Stimulated activated CD8-positive, alpha-beta memory T cell treated with anti-CD3 and anti-CD28 coated beads, Interleukin-12 subunit alpha, Interleukin-12 subunit beta, amount 100 ng/mL, for 24 hours (primary cell): ENCODE data around the gene DST.

ENCODE experiments used
- DNase-seq: peaks from one replicate; pipeline ENCODE4 v3.0.0-alpha.2; 2020; ENCODE audit errors: extremely low read depth

DST gene

DNA sequence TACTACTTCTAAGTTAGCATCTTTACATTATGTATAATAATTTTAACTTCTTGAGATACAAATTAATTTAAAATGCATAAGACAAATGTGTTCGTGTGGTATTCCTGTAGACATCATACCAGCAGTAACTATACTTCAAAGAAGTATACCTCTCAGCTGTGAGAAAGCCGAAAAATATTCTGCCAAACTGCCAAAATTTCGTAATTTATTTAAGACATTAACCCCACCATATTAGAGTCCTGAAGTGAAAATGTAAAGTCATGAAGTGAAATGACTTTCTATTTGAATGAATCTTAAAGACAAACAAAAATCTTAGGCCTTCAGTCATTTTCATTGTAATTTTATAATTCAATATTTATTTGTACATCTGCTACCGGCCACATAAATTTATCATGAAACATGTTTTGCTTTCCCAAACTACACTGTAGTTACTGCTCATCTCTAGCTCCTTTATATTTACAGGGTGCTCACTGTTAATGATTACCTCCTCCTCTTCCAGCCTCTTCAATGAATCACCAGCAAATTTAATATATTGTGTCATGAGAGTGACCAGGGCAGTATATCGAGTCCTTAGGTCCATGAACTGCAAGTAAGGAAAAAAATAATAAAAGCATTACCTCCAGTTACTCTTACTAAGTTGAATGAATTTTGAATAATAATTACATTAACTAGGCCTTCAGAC, 18.5 kb downstream of the DST start:
- no peak for DNase-seq

DNA sequence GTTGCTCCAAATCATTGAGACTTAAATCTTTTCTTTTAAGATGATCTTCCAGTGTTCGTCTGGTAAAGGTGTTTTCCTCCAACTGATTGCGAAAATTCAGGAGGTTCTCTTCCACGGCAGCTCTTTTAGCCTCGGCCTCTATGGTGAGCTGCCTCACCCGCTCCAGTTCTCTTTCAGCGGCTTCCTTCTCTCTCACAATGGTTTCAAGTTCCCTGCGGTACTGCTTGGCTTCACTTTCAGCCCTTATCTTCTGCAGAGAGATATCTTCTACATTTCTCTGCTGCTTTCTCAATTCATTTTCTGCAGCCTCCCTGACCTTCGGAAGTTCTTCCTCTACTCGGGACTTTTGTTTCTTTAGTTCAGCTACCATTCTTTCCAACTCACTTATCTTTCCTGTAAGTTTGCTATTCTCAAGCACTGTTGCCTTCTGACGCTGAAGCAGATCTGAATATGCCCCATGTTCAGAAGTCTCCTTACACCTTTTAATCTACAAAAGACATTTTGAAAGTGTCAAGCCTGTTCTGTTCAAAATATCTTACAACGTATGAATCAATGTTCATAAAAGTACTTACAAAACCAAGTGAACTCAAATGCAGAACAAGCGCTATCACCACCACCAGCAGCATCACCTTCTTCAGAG, 22.3 kb downstream of the DST start:
- no peak for DNase-seq

DNA sequence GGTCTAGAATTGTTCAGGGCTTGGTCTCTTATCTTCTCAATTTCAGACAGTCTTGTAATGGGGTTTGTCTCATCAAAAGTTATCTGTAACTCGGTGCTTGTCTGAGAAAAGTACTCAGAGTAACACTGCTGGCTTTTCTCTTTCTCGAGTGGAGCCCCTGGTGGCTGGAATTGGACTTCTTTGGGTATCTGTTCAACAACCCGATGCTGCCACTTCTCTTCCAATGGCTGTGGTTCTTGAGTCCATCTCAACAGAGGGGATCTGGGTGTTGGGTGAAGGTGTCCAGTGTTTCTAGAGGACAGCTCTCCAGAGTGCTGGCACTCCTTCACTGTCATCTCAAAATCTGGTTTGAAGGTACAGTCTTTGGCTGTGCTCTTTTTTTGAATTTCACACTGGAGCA, 24.6 kb downstream of the DST start:
- no peak for DNase-seq

DNA sequence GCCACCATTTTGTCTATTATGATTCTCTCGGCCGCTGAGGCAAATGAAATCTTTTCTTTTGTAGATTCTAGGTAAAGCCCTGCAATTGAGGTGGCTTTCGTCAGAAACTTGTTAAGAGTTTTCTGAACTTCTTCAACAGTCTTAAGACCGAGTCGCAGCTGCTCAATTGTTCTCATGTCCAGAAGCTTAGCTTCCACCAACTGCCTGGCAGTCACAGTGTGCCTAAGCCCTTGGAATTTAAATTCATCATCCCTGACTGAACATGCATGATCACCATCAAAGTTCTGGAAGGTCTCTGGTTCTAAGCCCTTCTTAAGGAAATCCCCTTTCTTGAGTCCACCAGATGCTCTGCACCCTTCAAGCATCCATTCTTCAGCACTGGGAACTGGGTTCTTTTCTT, 25.7 kb downstream of the DST start:
- no peak for DNase-seq

DNA sequence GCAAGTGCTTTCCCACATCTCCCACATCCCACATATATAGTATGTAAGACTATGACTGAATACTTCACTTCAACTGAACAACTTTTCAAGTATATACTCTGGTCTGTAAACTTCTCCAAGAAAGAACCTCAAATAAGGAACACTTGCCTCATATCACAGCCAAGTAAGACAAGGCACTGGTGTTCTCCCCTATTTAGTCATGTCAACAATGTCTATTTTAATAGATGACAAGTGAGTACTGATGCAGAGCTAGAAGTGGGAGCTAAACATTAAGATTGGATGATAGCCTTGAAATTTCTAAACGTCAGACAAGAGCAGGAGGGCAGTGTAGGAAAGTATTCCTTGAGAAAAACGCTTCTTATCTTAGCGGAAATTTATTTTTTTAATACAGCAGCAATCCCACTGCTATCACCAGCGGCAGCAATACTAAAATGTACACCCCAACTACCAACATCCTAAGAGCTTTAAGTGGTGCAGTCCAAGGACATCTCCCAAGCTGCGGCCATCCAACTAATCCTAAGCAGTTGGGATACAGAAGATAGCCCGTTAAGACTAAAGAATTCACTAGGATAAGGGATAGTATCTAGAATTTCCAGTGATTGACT, 29.3 kb downstream of the DST start:
- DNase-seq, result no peak

DNA sequence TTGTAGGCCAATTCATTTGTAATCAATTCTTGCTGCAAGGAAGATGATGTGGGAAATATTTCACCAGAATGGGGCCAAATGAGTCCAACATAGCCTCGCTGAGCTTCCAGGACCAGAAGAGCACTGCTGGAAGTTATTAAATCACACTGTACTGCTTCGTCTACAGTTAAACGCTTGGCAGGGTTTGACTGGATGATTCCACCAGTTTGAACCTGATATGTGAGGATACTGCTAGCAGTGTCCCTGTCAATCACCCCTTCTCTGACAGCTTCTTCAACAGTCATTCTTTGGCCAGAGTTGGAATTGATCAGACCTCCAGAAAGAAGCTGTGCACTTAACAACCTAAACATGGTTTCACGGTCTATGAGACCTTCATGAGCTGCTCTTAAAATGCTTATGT, 34.4 kb downstream of the DST start:
- DNase-seq, result no peak

DNA sequence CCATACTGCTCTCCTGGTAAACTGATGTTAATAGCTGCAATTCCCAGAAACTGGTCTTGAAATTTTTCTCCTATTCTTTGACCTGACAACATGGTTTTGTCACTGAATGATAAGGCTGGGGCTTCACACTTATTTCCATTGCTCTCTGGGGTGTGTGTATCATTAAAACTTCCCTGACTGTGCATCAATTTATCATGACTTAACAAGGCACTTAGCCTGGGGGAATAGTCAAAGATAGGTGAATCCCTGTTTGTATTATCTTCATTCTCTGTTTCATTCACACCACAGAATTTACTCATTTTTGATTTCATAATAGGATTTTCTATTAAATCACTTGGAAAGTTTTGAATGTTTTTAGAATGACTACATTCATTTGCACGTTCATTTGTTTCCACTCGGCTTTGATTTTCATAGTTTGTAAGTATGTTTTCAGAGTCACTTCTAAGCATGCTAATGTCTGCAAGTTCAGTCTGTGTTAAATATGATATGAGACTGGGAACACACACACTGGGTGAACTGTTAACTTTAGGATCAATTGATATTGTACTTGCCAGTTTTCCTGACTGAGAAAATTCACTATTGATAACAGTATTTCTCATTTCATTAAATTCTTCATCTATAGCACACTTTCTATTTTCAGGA, 35.5 kb downstream of the DST start:
- no peak for DNase-seq

DNA sequence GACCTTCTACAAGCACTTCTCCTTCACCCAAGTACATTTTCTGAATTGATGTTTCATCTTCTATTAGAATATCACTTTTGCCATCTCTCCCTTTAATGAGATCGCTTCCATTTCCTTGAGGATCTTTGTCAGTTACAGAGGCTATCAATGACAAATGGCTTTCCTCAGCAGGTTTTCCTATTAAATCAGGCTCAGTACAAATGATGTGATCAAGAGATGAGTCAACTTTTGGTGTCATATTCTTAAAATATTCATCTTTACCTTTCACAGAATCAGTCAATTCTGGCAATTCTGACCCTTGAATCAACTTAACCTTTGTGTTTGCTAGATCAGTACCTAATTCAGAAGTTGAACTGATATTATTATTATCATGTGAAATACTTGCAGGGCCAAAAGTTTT, 37.3 kb downstream of the DST start:
- no peak for DNase-seq

DNA sequence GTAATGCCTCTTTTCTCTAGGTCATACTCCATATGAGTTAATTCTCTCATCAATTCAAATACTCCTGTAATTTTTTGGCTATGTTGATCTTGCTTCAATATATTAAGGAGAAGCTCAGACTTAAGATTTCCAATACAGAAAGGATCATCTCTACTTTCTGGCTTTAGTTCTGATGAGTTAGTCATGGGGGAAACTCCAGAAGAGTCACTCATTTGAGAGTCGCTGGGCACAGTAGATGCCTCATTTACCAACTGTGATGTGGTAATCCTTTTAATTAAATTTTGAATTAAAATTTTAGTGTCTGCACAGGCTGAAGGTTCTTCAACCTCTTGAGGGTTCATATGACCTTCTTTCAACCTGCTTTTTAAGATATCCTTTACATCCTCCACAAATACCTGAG, 38.5 kb downstream of the DST start:
- DNase-seq, result no peak

DNA sequence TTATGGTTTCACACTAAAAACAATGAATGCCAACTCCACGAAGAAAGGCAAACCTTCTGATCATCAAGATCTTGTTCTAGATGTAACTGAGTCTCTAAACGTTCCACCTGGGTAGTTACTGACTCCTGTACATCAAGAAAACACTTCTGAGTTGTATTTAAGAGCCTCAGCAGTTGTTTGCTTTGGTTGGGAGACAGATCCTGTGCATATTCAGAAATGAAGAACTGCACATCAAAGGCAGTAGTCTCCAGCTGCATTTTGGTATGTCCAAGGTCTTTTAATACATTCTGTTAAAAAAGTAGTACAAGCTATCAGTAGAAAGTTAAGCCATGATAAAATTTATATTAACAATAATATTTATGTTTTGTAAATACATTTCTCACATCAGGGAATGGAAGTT, 41.3 kb downstream of the DST start:
- no peak for DNase-seq

DNA sequence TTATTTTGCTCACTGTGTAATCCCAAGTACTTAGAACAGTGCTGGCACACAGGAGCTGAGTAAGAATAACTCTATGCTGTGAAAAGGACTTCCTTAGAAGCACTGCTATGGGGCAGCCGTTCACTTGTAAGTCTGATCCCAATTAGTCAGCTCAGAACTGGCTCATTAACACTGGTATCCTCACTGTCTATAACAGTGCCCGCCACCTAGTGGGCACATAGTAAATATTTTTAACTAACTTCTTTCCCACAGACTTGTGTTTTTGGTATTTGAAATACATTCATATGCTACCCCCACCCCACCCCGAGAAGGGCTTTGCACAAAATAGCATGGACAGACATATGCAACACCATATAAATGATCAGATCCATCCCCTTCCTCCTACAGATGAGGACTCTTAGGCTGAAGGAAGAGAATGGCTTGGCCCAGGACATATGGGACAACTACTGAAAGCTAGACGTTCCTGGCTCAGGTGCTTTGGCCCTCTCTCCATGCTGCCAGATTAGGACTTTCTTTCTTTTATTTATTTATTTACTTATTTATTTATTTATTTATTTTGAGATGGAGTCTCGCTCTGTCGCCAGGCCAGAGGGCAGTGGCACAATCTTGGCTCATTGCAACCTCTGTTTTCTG, 47.1 kb downstream of the DST start:
- peak; percentile 14 for DNase-seq

DNA sequence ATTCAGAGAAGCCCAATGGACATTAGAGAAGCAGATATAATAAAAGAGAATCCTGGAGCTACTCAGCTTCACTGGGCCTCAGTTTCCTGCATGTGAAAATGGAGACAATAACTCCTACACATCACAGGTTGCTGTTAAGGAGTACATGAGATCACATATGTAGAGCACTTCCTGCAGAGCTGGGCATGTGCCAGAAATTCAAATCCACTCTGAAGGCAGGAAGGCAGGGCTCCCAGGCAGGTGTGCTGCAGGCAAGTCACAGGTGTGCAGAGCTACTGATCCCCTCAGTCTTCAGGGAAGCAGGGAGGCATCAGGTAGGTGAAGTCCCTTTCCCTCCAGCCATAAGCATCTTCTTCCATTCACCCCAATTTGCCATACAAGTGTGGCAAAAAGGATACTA, 48.0 kb downstream of the DST start:
- no peak for DNase-seq

DNA sequence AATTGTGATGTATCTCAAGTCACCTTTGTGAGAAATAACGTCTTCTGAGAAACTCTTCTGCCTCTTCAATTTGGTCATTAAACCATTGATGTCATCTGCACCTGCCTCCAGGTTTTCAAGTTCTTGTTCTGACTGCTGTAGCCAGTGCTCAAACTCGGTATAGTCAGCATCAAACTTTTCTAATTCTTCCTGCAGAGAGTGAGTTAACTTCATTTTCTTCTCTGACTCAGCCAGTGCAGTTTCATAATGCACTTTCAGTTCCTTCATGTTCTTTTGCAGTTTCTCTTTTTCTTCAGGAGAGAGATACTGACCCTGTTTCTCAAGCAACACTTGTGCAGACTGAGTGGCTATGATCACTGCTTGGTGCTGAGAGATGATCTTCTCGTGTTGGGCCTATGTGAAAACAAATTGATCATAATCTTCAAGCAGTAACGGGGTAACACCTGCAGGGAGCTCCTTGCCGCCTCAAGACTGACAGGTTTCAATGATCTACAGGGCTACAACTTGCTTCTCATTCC, 48.8 kb downstream of the DST start:
- no peak for DNase-seq

DNA sequence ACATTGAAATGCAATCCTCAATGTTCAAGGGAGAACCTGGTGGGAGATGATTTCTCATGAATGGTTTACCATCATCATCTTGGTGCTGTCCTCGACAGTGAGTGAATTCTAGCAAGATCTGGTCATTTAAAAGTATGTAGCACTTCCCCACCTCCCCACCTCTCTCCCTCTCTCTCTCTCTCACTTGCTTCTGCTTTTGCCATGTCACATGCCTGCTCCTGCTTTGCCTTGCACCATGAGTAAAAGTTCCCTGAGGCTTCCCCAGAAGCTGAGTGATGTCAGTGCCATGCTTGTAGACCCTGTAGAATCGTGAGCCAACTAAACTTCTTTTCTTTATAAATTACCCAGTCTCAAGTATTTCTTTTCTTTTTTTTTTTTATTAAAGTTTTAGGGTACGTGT, 60.5 kb downstream of the DST start:
- no peak for DNase-seq

DNA sequence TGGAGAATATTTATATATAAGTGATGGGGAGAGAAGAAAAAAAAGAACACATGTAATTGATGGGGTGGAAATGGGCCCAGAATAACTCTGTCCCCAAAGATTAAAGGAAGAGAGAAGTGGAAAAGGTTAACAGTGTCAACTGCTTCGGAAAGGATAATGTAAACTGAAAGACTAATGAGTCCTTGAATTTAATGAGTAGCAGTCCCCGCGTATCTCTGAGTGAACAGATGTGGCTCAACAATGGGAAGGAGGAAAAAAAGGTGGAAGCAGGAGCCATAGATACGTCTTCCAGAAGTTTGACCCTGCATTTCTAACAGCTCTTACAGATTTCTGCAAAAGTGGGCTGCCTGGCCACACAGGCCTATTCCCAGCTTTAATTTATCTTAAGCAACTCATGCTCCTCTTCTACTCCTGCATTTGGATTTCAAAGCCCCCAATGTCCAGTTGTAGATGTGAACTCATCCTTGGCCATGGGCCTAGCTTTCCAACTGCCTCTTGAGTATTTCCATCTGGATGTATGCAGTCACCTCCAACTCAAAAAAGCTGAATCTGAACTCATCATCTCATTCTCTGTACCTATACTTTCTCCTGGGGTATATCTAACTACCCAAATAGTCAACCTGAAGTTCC, 61.3 kb downstream of the DST start:
- DNase-seq, result no peak

DNA sequence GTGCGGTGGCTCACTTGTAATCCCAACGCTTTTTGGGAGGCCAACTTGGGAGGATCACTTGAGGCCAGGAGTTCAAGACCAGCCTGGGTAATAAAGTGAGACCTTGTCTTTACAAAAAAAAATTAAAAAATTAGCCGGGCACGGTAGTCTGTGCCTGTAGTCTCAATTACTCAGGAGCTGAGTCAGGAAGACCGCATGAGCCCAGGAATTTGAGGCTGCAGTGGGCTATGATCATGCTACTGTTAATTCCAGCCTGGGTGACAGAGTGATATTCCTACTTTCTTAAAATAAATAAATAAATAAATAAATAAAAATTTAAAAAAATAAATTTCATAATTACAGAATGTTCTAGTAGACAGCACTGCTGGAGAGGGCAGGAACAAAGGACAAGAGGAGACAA, 62.4 kb downstream of the DST start:
- DNase-seq, result no peak

DNA sequence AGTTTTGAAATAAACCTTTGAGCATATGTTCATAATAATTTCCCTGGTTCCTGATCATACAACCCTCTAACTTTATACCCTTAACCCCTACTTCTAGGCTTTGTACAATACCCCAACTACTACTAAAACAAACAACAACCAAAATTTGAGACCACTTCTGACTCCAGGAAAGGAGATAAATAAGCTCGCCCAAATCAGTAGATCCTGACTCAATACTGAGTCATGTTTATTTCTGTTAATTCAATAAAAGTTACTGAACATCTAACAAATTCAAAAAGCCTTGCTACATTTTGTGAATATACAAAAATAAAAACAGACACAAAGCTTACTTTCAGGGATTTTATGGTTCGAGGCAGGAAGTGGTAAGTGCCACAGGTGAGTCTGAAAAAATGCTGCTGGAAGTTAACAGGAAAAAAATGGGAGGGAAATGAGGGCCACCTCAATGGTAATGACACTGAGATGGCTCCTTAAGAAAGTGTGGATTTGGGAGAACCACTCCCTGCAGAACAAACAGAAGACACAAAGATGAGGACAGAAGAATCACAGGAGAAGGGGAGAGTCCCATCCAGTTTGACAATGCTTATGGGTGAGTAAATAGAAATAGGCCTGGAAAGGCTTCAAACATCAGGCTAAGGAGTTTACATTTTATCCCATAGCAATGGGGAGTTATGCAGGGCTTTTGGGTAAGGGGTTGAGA, 63.4 kb downstream of the DST start:
- DNase-seq, result no peak

DNA sequence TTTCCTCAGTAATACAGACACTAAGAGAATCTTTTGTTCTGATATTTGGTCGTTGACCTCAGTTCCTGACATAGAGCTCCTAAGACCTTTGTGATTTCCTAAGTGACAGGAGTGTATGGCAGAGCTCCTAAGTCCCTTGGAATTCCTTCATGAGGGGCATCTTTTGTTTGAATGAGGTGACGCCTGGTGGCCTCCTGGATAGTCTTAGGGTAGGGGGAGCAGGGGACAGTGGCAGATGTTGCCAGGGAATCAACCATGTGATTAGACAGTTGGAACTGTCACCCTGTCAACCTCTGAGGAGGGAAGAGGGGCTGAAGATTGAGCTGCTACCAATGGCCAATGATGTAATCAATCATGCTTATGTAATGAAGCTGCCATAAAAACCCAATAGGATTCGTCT, 67.0 kb downstream of the DST start:
- no peak for DNase-seq

DNA sequence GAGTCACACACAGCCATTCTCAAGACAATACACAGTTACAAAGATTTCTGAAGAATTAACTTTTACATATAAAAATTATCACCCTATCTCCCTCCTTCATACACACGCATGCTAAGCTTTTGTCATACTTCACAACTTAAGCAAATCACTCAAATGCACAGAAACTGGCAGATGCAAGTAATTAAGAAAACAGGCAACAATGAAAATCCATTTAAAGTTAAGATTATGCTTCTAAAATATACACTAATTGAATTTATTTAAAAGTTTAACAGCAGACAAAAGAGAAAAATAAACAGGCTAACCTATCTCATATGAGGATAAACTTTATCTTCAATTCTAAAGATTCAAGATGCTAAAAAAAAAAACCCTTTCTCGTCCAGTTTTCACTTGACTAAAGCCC, 68.4 kb downstream of the DST start:
- DNase-seq, result no peak

DNA sequence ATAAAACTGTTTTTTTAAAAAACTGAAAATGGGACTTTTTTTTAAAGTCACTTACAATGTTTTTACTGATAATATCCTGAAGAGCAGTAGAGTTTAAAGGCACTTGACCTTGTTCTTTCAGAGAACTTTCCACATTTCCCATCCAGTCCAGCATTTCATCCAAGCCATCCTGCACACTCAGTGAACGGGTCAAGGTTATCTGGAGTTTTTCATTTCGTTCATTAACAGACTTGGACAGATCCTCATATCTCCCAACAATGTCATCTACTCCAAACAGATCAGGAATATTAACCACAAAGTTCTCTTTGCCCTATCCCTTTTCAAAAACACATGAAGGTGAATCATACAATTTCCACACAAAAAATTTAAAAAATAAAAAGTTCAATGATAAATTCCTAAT, 69.1 kb downstream of the DST start:
- no peak for DNase-seq

DNA sequence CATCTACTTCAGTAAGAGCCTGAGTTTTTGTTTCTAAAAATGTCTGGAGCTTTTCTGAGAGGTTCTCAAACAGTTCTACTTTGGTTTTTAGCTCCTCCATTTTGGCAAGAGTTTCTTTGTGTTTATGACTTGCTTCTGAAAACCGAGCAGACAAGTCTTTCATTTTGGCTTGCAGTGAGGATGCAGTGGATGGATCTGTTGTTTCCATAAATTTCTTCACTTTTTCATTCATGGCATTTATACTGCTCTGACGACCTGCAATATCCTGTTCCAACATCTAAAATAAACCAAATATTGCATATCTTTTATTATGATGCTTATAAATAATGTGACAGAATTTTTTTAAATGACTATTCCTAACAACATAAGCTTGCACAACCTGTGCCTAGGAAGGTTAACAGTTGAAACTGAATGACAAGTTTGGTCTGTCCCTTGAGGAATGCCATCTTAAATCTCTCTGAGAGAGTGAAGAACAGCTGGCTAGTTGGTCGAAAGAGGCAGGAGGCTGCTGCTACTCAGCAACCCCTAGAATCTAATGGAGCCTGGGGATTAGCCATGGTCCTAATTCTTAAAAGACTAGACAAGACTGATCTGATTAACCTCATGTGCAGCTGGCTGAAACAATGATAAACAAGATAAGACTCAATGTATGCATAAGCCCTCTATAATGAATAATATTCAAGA, 69.8 kb downstream of the DST start:
- no peak for DNase-seq
